Right ventricle myocardium superior (tissue), 1 donor: ENCODE data around the gene FARP1. TPM values are rescaled to one million over a fixed set of nuclear protein-coding genes. Genes with fewer than 3 reads are reported as not detected.
"Not testable (repeated sequence)": the region's sequence is repeated elsewhere in the genome, so short reads cannot be mapped to it uniquely, and the experiment has no call there.

Experiments
- ATAC-seq: fragments of 200-7000 bp; cut with Tn5 transposase; one replicate; pipeline ENCODE4 v1.9.1; 2020; ENCODE audit warnings: mild to moderate bottlenecking; ENCODE audit not compliant: poor library complexity
- DNase-seq: peaks from one replicate; pipeline ENCODE4 v3.0.0-alpha.2; 2020
- intact Hi-C: fragments of 100-400 bp; cut with DNase I; formaldehyde crosslinking; loops from one replicate; pipeline ENCODE4 v1.11.2; 2022
- total RNA-seq: library from RNA; stranded (reverse); fragmentation: NEBNext Ultra II Directional; extraction: Animal tissue kit (Norgen Biotek cat#: 25700); gene quantifications from one replicate; pipeline ENCODE4 v1.2.1, GENCODE V29; 2021
- donor health status: DM: no; HTN: yes; CAD: no; lungs with severe emphysema.

FARP1 gene
- total RNA-seq, 1 donor from 2014 or later = 11.1 TPM

DNA sequence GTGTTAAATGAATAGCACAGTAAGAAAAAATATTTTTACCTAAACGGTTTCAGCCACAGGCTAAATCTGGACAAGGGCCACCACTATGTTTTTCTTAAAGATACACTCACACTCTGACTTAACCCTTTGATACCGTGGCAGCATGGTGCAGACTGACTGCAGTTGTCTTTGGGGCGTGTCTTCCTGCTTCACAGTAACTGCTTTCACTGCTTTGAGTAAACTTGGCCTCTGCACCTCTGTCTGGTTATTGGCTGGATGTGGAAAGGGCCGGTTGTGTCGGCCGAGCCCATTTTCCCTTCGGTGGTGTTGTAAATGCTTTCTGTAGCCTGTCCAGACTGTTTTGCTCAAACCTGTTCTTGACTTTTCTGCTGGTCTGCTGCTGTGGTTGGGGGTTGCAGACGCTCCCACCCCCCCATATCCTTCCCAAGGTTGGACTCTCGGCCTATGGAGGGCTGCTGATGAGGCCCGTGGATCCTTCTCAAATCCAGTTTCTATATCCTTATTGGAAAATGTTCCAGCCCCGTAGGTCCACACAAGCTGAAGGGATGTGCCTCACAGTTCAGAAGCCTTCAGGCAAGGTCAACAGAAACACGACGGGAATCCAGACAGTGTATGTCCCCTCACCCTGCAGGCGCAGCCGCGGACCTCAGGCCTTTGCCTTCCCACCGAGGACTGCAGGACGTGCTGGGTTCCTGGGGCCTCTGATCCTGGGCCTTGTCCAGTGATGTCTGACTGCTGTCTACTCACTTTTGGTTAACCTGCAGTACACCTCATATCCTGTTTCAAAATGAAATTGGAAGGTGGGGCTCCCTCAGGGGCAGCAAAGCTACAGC lies 124.4 kb downstream of the FARP1 start:
- DNase-seq (no peak), ATAC-seq (peak; percentile 71)
- intact Hi-C loops = no loop called here

GRCh38 chr13:98269386-98269785 lies 126.5 kb downstream of the FARP1 start:
- intact Hi-C loops = no loop called here
- no peak for ATAC-seq

GRCh38 chr13:98270819-98271218 lies 127.9 kb downstream of the FARP1 start:
- DNase-seq (no peak), ATAC-seq (no peak)
- intact Hi-C loops = no loop called here

More at GRCh38 chr13:98269386-98269785, 126.5 kb downstream of the FARP1 start:
- DNase-seq = no peak

GRCh38 chr13:98271646-98272045 lies 128.8 kb downstream of the FARP1 start:
- intact Hi-C loops, ATAC-seq, DNase-seq: not testable (repeated sequence)

- DNase-seq (no peak), ATAC-seq (no peak)
- intact Hi-C loops = no loop called here
Measured at GRCh38 chr13:98272549-98272948, 129.7 kb downstream of the FARP1 start.

GRCh38 chr13:98273067-98273823 lies 130.4 kb downstream of the FARP1 start:
- no peak for DNase-seq

DNA sequence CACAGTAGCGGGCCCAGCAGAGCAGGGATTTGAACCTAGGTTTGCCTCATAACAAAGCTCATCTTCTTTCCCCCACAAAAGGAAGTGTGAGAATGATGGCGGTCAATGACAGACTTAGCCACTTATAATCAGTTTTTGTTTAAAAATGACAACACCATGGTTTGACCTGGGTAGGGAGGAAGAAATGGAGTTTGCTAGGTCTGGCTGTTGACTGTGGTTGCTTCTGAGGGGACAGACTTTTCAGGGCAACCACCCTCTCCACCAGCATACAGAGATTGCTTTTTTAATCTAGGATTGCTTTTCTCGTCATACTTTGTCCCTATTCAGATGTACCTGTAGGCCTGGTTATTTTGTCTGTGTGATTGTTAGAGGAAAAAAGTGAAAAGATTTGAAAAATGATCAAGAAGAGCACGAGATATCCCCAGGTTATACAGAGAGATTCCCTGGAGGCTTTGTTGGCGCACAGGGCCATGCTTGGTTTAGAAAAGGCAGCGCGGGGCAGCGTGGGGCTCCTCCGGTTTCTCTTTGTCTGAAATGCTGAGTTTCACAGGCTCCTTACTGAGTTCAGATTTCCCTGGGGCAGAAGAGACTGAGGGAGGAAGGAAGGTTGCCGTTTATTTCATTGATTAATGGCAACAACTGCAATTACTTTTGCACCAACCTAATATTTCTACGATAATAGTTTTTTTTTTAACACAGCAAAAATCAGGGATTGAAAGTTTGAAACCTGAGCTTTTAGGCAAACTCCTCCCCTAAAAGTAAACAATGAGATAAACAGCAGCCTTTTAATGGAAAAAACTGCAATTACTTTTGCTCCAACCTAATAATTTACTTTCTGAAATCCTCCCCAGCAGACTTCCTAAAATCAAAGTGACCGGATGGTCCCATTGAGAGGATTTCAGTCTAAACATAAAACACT lies 131.2 kb downstream of the FARP1 start:
- ATAC-seq (no peak), DNase-seq (no peak)
- intact Hi-C loops = no loop called here

More at GRCh38 chr13:98273067-98273823, 130.4 kb downstream of the FARP1 start:
- no peak for ATAC-seq
- intact Hi-C loops = no loop called here

GRCh38 chr13:98274921-98275487 lies 132.1 kb downstream of the FARP1 start:
- no peak for DNase-seq
- intact Hi-C loops = no loop called here
- ATAC-seq = no peak

DNA sequence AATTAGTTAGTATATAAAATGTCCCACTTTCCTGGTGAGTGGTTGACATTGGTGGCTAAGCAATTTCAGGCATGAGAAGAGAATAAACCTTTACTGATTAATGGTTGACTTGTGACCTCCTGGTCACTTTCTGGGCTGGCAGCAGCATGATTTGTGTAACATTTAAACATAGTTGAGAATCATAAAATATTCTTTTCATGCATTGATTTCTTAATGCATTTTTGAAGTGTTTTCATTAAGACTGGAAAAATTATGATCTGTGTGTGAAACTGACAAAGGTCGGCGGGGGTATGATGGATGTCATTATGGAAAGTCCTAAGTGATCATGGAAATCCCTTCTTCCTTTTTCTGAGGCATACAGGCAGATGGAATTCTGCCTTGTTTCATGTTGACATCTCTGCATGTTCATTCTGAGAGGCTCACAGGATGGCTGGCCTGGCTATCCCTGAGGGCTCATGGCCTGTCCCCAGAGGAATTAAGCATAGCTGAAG lies 132.8 kb downstream of the FARP1 start:
- ATAC-seq = no peak
- no peak for DNase-seq
- intact Hi-C loops = no loop called here

- intact Hi-C loops = no loop called here
- no peak for DNase-seq
- no peak for ATAC-seq
Measured at GRCh38 chr13:98276486-98276885, 133.6 kb downstream of the FARP1 start.

DNA sequence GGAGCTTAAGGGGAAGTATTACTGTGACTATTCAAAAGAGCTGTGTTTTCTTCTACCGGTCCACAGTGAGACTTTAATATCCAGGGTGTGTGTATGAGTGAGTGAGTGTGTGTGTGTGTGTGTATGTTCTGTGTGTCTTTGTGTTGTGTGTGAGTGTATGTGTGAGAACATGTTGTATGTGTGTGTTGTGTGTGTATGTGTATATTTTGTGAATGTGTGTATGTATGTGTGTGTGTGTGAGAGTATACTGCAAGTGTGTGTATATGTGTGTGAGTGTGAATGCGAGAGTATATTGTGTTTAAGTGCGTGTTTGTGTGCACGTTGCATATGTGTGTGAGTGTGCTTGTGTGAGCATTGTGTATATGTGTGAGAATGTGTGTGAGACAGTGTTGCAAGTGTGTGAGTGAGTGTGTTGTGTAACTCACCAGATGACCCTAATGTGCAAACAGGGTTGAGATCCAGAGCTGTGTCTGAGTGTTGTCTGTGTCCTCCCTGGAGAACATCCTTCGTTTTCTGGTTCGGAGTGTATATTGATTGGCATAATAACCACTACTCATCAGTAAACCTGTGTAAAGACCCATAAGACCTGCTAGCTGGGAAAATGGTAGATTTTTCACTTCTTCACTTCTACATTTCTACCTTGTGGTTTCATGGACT lies 135.3 kb downstream of the FARP1 start:
- DNase-seq (no peak), ATAC-seq (no peak)
- intact Hi-C loops = no loop called here

DNA sequence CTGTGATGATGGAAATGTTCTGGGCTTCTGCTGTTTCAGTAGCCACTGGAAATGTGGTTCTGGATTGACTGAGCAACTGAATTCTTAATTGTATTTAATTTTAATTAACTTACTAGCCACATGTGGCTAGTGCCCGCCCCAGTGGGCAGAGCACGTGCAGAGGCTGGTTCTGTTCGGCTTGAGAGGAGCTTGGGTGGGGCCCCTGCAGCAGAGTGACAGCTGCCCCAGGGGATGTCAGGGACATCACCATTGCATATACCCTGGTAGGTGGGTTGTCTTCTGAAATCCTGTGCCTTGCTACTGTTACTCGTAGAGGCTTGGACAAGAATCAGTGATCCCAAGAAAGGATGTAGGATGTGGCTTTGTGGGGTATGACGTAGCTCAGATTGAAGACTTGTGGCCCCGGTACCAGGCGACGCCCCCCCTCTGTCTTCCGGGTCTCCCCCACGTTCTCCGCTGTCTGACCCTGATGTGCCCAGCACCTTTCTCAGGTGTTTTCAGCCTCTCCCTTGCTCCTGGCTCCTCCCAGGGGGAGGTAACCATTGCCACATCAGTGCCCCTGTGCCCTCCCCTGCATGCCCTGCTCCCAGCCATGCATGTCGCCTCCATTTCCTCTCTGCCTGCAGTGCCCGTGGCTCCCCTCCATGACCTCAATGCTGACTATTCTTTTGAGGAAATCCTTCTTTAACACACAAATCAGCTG lies 136.7 kb downstream of the FARP1 start:
- ATAC-seq (no peak), DNase-seq (no peak)
- intact Hi-C loops = no loop called here

DNA sequence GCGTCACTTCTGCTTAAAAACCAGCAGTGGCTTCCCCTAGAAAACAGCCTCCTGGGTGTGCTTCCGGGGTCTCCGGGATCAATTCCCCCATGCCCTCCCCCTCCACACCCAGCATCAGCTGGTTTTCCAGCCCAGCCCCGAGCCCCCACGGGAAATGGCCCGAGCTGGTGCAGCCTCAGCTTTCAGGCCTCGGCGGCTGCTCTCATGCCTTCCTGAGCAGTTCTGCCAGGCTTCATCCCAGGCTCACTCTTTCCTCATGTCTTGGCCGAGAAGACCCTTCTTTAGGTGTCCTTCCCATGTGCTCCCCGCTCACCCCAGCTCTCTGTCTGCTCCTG lies 137.2 kb downstream of the FARP1 start:
- intact Hi-C loops = no loop called here
- DNase-seq = no peak
- no peak for ATAC-seq

- ATAC-seq (no peak), DNase-seq (no peak)
- intact Hi-C loops = no loop called here
Measured at GRCh38 chr13:98284679-98285078, 141.8 kb downstream of the FARP1 start.

DNA sequence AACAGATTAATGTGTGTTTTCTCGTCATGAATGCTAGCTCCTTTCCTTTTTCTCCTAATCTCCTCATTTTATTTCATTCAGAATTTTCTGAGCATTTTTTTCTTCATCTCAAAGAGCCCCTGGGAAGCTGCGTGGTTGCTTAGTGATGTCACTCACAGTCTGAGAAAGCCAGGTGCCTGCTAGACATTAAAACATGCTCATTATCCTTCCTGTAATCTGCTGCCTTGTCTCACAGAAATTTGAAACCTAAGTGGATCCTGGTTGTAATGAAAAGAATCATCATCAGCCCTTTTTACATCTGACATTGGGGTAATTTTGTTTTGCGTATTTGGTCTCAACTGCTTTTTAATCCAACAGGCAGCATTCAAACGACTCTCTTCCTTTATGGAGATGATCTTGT lies 142.4 kb downstream of the FARP1 start:
- ATAC-seq (no peak), DNase-seq (no peak)
- intact Hi-C loops = no loop called here

- ATAC-seq = no peak
- intact Hi-C loops = no loop called here
- DNase-seq = no peak
Measured at GRCh38 chr13:98285852-98286594, 143.1 kb downstream of the FARP1 start.

- DNase-seq = no peak
- intact Hi-C loops = no loop called here
- no peak for ATAC-seq
Measured at GRCh38 chr13:98286799-98287198, 143.9 kb downstream of the FARP1 start.
